MCF 10A (cell line): ENCODE results near the gene IKZF5. TPM values are rescaled to one million over a fixed set of nuclear protein-coding genes. Genes with fewer than 3 reads are reported as not detected.

ENCODE experiments used
- BruUV-seq: library from RNA; stranded (reverse); fragments of 400-500 nt; replicated peaks from 2 replicates; lab custom pipeline; 2021; lab: Mats Ljungman, UMichigan
- CTCF ChIA-PET: fragments of 300-600 bp; sonication (Branson Sonifier 250); formaldehyde crosslinking; extraction: SDS; loops from one replicate; lab custom pipeline; 2021; ENCODE audit warnings: antibody characterized with exemption, inconsistent platforms; lab: Yijun Ruan, JAX
- POLR2A ChIA-PET: fragments of 300-600, 350-650 bp; sonication (Branson Sonifier 250); formaldehyde crosslinking; extraction: SDS; loops from one replicate; lab custom pipeline; 2020; ENCODE audit warnings: antibody characterized with exemption, inconsistent platforms; lab: Yijun Ruan, JAX
- DNase-seq: peaks from one replicate; pipeline ENCODE4 v3.0.0-alpha.2; 2018; ENCODE audit not compliant: unreplicated experiment
- H3K27ac Mint-ChIP-seq: one replicate; pipeline ENCODE4 v1.8.0; 2022; ENCODE audit warnings: mild to moderate bottlenecking, low read depth, mixed read lengths; ENCODE audit not compliant: unreplicated experiment
- H3K27me3 Mint-ChIP-seq: one replicate; pipeline ENCODE4 v1.8.0; 2022; ENCODE audit warnings: mixed read lengths; ENCODE audit not compliant: insufficient read depth, unreplicated experiment
- H3K36me3 Mint-ChIP-seq: one replicate; pipeline ENCODE4 v1.8.0; 2022; ENCODE audit warnings: mild to moderate bottlenecking, moderate library complexity, mixed read lengths; ENCODE audit not compliant: insufficient read depth, unreplicated experiment
- H3K4me1 Mint-ChIP-seq: one replicate; pipeline ENCODE4 v1.8.0; 2022; ENCODE audit warnings: mixed read lengths; ENCODE audit not compliant: insufficient read depth, unreplicated experiment
- H3K4me3 Mint-ChIP-seq: one replicate; pipeline ENCODE4 v1.8.0; 2022; ENCODE audit warnings: mild to moderate bottlenecking, moderate library complexity, mixed read lengths; ENCODE audit not compliant: unreplicated experiment
- H3K9me3 Mint-ChIP-seq: one replicate; pipeline ENCODE4 v1.8.0; 2022; ENCODE audit warnings: mixed read lengths; ENCODE audit not compliant: unreplicated experiment
- CTCF ChIP-seq: fragments of 200-600 bp; IDR thresholded peaks from one replicate; pipeline ENCODE4 v1.8.0; 2022; ENCODE audit warnings: antibody characterized with exemption, mild to moderate bottlenecking; ENCODE audit not compliant: unreplicated experiment
- intact Hi-C: fragments of 100-400 bp; cut with micrococcal nuclease; formaldehyde crosslinking; loops from 2 replicates; pipeline ENCODE4 v1.14.1; 2022
- total RNA-seq: library from RNA; stranded (reverse); gene quantifications from 2 replicates; pipeline ENCODE4 v1.2.3, GENCODE V29; 2022

The IKZF5 gene
- total RNA-seq, 1 experiment from 2014 or later, result 16.4 TPM

GRCh38 chr10:123007558-123008354 is 839 bp downstream of the IKZF5 start:
- ChIA-PET POLR2A (interaction anchor here (0.6 to 4.9 kb wide), 26 partner anchors 9 to 1738 kb away, joined by 3 to 75 read pairs (median 4); partner anchors contain the start of genes ATE1, BUB3, C10orf88 and PLEKHA1), CTCF (interaction anchor here (0.6 to 1.9 kb wide), 6 partner anchors 9 to 1373 kb away, joined by 3 to 6 read pairs (median 4); no protein-coding TSS in a partner anchor)
- Mint-ChIP-seq H3K27ac (peak overlapping the region; percentile 100), H3K27me3 (no peaks in the 10 kb centered on the region), H3K4me1 (peaks cover 18% of the 10 kb centered on the region), H3K36me3 (peaks cover 16% of the 10 kb centered on the region), H3K9me3 (no peaks in the 10 kb centered on the region), H3K4me3 (peak overlapping the region; percentile 97)
- intact Hi-C loops, result loop anchor here (1.0 kb wide), 1 partner anchor 53 kb away; the partner anchor contains the start of gene C10orf88
- peak; percentile 64 for DNase-seq
- TF ChIP-seq CTCF, result no peak
- TSS peak; percentile 36 for BruUV-seq

GRCh38 chr10:123004298-123004697 is 4.3 kb downstream of the IKZF5 start:
- intact Hi-C loops, result no loop called here
- CTCF ChIA-PET, result no interaction called here
- POLR2A ChIA-PET, result interaction anchor here (0.8 to 1.2 kb wide), 2 partner anchors 10 to 15 kb away, joined by 4 to 5 read pairs; no protein-coding TSS in a partner anchor
- Mint-ChIP-seq H3K4me1 (peaks cover 29% of the 10 kb centered on the region), H3K27ac (no peak overlapping the region), H3K9me3 (no peaks in the 10 kb centered on the region), H3K4me3 (no peak overlapping the region), H3K36me3 (peaks cover 16% of the 10 kb centered on the region), H3K27me3 (no peaks in the 10 kb centered on the region)
- no peak for DNase-seq
- TF ChIP-seq CTCF, result no peak
- no TSS peak for BruUV-seq

GRCh38 chr10:123001370-123001769 is 7.2 kb downstream of the IKZF5 start:
- DNase-seq, result no peak
- Mint-ChIP-seq H3K36me3 (peaks cover 29% of the 10 kb centered on the region), H3K4me1 (peaks cover 30% of the 10 kb centered on the region), H3K27me3 (no peaks in the 10 kb centered on the region), H3K4me3 (no peak overlapping the region), H3K27ac (no peak overlapping the region), H3K9me3 (no peaks in the 10 kb centered on the region)
- POLR2A ChIA-PET, result no interaction called here
- intact Hi-C loops, result no loop called here
- CTCF ChIA-PET, result interaction anchor here (0.6 kb wide), 1 partner anchor 150 kb away, joined by 3 read pairs; no protein-coding TSS in a partner anchor
- BruUV-seq, result no TSS peak
- TF ChIP-seq CTCF, result no peak

GRCh38 chr10:123000155-123000554 is 8.4 kb downstream of the IKZF5 start:
- Mint-ChIP-seq H3K9me3 (no peaks in the 10 kb centered on the region), H3K36me3 (peaks cover 41% of the 10 kb centered on the region), H3K27me3 (no peaks in the 10 kb centered on the region), H3K4me3 (no peak overlapping the region), H3K4me1 (peaks cover 20% of the 10 kb centered on the region), H3K27ac (peak overlapping the region; percentile 18)
- no peak for DNase-seq
- intact Hi-C loops, result no loop called here
- no peak for TF ChIP-seq CTCF
- no TSS peak for BruUV-seq
- ChIA-PET POLR2A (interaction anchor here (0.8 to 3.2 kb wide), 4 partner anchors 8 to 508 kb away, joined by 3 to 52 read pairs (median 8); partner anchors contain the start of genes ACADSB, IKZF5 and PSTK), CTCF (interaction anchor here (2.7 kb wide), 1 partner anchor 19 kb away, joined by 8 read pairs; the partner anchor contains the start of gene PSTK)
